Raji (cell line): ENCODE results near the gene CT55.
"Not testable (repeated sequence)": the region's sequence is repeated elsewhere in the genome, so short reads cannot be mapped to it uniquely, and the experiment has no call there.

ENCODE experiments used
- POLR2A ChIP-seq: IDR thresholded peaks from 2 replicates; pipeline ENCODE4 v1.6.1; 2011; ENCODE audit warnings: low read depth, low read length, control low read depth; ENCODE audit not compliant: insufficient read depth

CT55 gene

GRCh38 chrX:135170877-135171519, at the start of gene CT55:
CT55 (minus strand) TSS chrX:135171398; CDS start chrX:135171171, 227 bp downstream.
- no peak for TF ChIP-seq POLR2A

- TF ChIP-seq POLR2A, result no peak
Observed at GRCh38 chrX:135213200-135213844, 42.1 kb upstream of the CT55 start.

- no peak for TF ChIP-seq POLR2A
Observed at GRCh38 chrX:135200297-135200696, 29.1 kb upstream of the CT55 start.

- no peak for TF ChIP-seq POLR2A
Observed at GRCh38 chrX:135194684-135195083, 23.5 kb upstream of the CT55 start.

- TF ChIP-seq POLR2A, result no peak
Observed at GRCh38 chrX:135193740-135194139, 22.5 kb upstream of the CT55 start.

- no peak for TF ChIP-seq POLR2A
Observed at GRCh38 chrX:135191838-135192237, 20.6 kb upstream of the CT55 start.

GRCh38 chrX:135185795-135186443, 14.7 kb upstream of the CT55 start:
- no peak for TF ChIP-seq POLR2A

- no peak for TF ChIP-seq POLR2A
Observed at GRCh38 chrX:135178636-135179035, 7.4 kb upstream of the CT55 start.

- no peak for TF ChIP-seq POLR2A
Observed at GRCh38 chrX:135170468-135170867, 730 bp downstream of the CT55 start.

- no peak for TF ChIP-seq POLR2A
Observed at GRCh38 chrX:135168486-135168885, 2.7 kb downstream of the CT55 start.

- TF ChIP-seq POLR2A, result not testable (repeated sequence)
Observed at GRCh38 chrX:135120056-135120576, 51.1 kb downstream of the CT55 start, which contains the start of gene ETDB. ETDB (minus strand) TSS chrX:135120526; CDS start chrX:135119261, 1,265 bp downstream.

GRCh38 chrX:135114392-135114791, 56.8 kb downstream of the CT55 start:
- TF ChIP-seq POLR2A, result no peak

- no peak for TF ChIP-seq POLR2A
Observed at GRCh38 chrX:135112743-135113142, 58.5 kb downstream of the CT55 start.

GRCh38 chrX:135112096-135112729, 59.0 kb downstream of the CT55 start:
- TF ChIP-seq POLR2A, result no peak

GRCh38 chrX:135109554-135109953, 61.6 kb downstream of the CT55 start:
- no peak for TF ChIP-seq POLR2A
